AG20443 (cell line): ENCODE data around the gene MYL11.

ENCODE experiments used
- DNase-seq: peaks from one replicate; pipeline ENCODE4 v3.0.0; 2012; ENCODE audit warnings: low spot score, mixed read lengths

Gene MYL11

GRCh38 chr16:30354423-30355143 is 20.0 kb upstream of the MYL11 start:
- DNase-seq = peak; percentile 11

- peak; percentile 95 for DNase-seq
These were observed 19.3 kb upstream of the MYL11 start, which contains the start of gene CD2BP2 for GRCh38 chr16:30355144-30355953. Gene CD2BP2, minus strand, starts transcription at chr16:30355308. Its CDS starts 627 bp downstream, at chr16:30354681.

- DNase-seq = no peak
These were observed 18.7 kb upstream of the MYL11 start for GRCh38 chr16:30355954-30356308.

GRCh38 chr16:30356401-30357084 is 18.1 kb upstream of the MYL11 start:
- DNase-seq = no peak

- no peak for DNase-seq
These were observed 17.4 kb upstream of the MYL11 start for GRCh38 chr16:30357085-30357714.

GRCh38 chr16:30357715-30358576 is 16.7 kb upstream of the MYL11 start:
- DNase-seq = no peak

GRCh38 chr16:30358577-30358936 is 16.0 kb upstream of the MYL11 start:
- DNase-seq = no peak

GRCh38 chr16:30358990-30359870 is 15.4 kb upstream of the MYL11 start:
- DNase-seq = no peak

GRCh38 chr16:30359871-30360170 is 14.8 kb upstream of the MYL11 start:
- no peak for DNase-seq

GRCh38 chr16:30361180-30361579 is 13.4 kb upstream of the MYL11 start:
- no peak for DNase-seq

GRCh38 chr16:30365200-30365599 is 9.4 kb upstream of the MYL11 start:
- no peak for DNase-seq

GRCh38 chr16:30366511-30366910 is 8.1 kb upstream of the MYL11 start:
- no peak for DNase-seq

GRCh38 chr16:30367349-30368009 is 7.1 kb upstream of the MYL11 start:
- no peak for DNase-seq

- peak; percentile 63 for DNase-seq
These were observed 6.3 kb upstream of the MYL11 start for GRCh38 chr16:30368122-30368791.

GRCh38 chr16:30368792-30369090 is 5.9 kb upstream of the MYL11 start:
- no peak for DNase-seq

GRCh38 chr16:30369091-30369937 is 5.3 kb upstream of the MYL11 start:
- DNase-seq = no peak

- no peak for DNase-seq
These were observed 4.6 kb upstream of the MYL11 start for GRCh38 chr16:30369938-30370455.

GRCh38 chr16:30370456-30371247 is 4.0 kb upstream of the MYL11 start, which contains the start of gene TBC1D10B:
Gene TBC1D10B, minus strand, starts transcription at chr16:30370494. Its CDS starts 311 bp downstream, at chr16:30370183.
- DNase-seq = peak; percentile 96
